ENCODE data around the gene KIF3C. TPM values are rescaled to one million over a fixed set of nuclear protein-coding genes. Genes with fewer than 3 reads are reported as not detected.

KIF3C gene
- total and polyA plus RNA-seq, 9 of the 15 experiments (the other 6 are each of a cell fraction or from before 2014, with no cell fraction given), result 0.69 to 6.7 (median 3.3) TPM

DNA sequence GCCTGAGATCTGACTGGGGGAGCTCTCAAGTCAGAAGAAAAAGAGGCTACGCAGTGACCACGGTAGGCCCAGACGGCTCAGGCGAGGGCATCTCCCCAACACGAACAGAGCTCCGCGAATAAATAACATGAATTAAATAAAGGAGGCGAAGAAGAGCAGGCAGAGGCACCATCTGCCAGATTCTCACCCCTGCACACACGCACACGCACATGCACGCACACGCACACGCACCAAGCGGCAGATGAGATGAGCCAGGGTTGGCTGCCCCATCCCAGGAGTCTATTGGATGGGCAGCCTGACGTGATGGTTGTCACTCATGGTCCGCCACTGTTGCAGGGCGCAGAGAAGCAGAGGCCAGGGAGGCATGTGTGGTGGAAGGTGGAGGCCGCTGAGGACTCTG, 53.6 kb downstream of the KIF3C start:
- TF ChIP-seq NFE2 (IDR thresholded peaks at IDR 0.05; ENCODE audit: low read depth) (no peak), TFAM (CRISPR knock-in tag; conservative IDR thresholded peaks at IDR 0.05) (no peak), EP300 (IDR thresholded peaks at IDR 0.05; ENCODE audit: low read length) (no peak), FOSL1 (tag; conservative IDR thresholded peaks at IDR 0.05) (no peak)
- TF ChIP-seq, protein P1, sequence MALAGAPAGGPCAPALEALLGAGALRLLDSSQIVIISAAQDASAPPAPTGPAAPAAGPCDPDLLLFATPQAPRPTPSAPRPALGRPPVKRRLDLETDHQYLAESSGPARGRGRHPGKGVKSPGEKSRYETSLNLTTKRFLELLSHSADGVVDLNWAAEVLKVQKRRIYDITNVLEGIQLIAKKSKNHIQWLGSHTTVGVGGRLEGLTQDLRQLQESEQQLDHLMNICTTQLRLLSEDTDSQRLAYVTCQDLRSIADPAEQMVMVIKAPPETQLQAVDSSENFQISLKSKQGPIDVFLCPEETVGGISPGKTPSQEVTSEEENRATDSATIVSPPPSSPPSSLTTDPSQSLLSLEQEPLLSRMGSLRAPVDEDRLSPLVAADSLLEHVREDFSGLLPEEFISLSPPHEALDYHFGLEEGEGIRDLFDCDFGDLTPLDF (CRISPR knock-in tag; IDR thresholded peaks at IDR 0.05), result no peak
- H3K9me3 ChIP-seq (replicated peaks; ENCODE audit: control insufficient read depth, insufficient read depth, low read depth, low read length), result no peaks in the 10 kb centered on the region
- no peak overlapping the region for H3K9ac ChIP-seq (ENCODE audit: insufficient read depth in 1 of 2, low read depth in 2 of 2, low read length in 2 of 2)
- no TSS peak for BruUV-seq (replicated peaks)
- ChIA-PET POLR2A (interaction anchor here (1.3 to 1.5 kb wide), 2 partner anchors 9 to 10 kb away, joined by 3 read pairs; no protein-coding TSS in a partner anchor), CTCF (ENCODE audit: low intra/inter-chr PET ratio) (no interaction called here)
- no peak for FAIRE-seq
- H3K4me1 ChIP-seq (replicated peaks in 1 of 2; ENCODE audit: control insufficient read depth in 2 of 2, insufficient read depth in 2 of 2, low read length in 2 of 2), result no peaks in the 10 kb centered on the region; a peak in 1 of 5 replicates
- ATAC-seq, result no peak
- peaks cover 9 to 13% of the 10 kb centered on the region in 2 experiments; a peak in 4 of 5 replicates for H3K27me3 ChIP-seq (ENCODE audit: control insufficient read depth in 2 of 2, insufficient read depth in 2 of 2, low read length in 2 of 2)
- no peaks in the 10 kb centered on the region for H3K79me2 ChIP-seq (ENCODE audit: control insufficient read depth, insufficient read depth, low read length)
- intact Hi-C loops (cut with micrococcal nuclease) (no loop called here), in situ Hi-C loops (cut with MboI) (no loop called here)
- 68% methylated on average over 17 of the region's 18 CpGs for WGBS (ENCODE audit: insufficient coverage, low coverage, missing lambda C conversion rate)
- DNase-seq (ENCODE audit: extremely low read depth in 1 of 4, low spot score in 3 of 4), result no peak
- H3K9me1 ChIP-seq (ENCODE audit: control insufficient read depth, insufficient read depth, low read length), result no peaks in the 10 kb centered on the region
- H3K4me2 ChIP-seq (ENCODE audit: insufficient read depth, low read length), result no peak overlapping the region
- H3K36me3 ChIP-seq (ENCODE audit: control insufficient read depth, insufficient read depth, low read length), result no peaks in the 10 kb centered on the region
- no peak overlapping the region for H2AFZ ChIP-seq (ENCODE audit: low read depth, low read length)
- no peak overlapping the region for H3K27ac ChIP-seq (ENCODE audit: extremely low read depth, low read depth, low read length)
- H4K20me1 ChIP-seq (replicated peaks; ENCODE audit: control insufficient read depth, insufficient read depth, low read length), result no peaks in the 10 kb centered on the region
- no peak overlapping the region for H3K4me3 ChIP-seq
